Natural killer cell (primary cell): ENCODE measurements around the gene CTIF. TPM values are rescaled to one million over a fixed set of nuclear protein-coding genes. Genes with fewer than 3 reads are reported as not detected.

Experiments
- ATAC-seq, 3 donors: fragments of 150-1000 bp in 2 of 3; fragments of 200-7000 bp in 1 of 3; cut with Tn5 transposase; 1 replicate in 1 of 3; 2 replicates in 2 of 3; pipeline ENCODE4 v1.10.0; 2021; ENCODE audit warnings: mild to moderate bottlenecking in 2 of 3, moderate library complexity in 2 of 3
- DNase-seq, 2 donors: peaks; one replicate each; pipeline versions ENCODE4 v3.0.0 to v3.0.0-alpha.2; 2013 to 2021; ENCODE audit warnings: mixed read lengths in 1 of 2
- H3K27ac ChIP-seq: one replicate; pipeline ENCODE4 v1.5.1; 2013; ENCODE audit warnings: mild to moderate bottlenecking, low read length
- H3K27me3 ChIP-seq: one replicate; pipeline ENCODE4 v1.6.1; 2013; ENCODE audit warnings: low read length; ENCODE audit not compliant: control insufficient read depth, insufficient read depth
- H3K36me3 ChIP-seq: one replicate; pipeline ENCODE4 v1.6.1; 2013; ENCODE audit warnings: low read length; ENCODE audit not compliant: control insufficient read depth, insufficient read depth
- H3K4me1 ChIP-seq: one replicate; pipeline ENCODE4 v1.6.1; 2013; ENCODE audit warnings: low read length; ENCODE audit not compliant: control insufficient read depth, insufficient read depth
- H3K4me3 ChIP-seq: one replicate; pipeline ENCODE4 v1.5.1; 2013; ENCODE audit warnings: low read length
- H3K9me3 ChIP-seq: one replicate; pipeline ENCODE4 v1.6.1; 2013; ENCODE audit warnings: low read length; ENCODE audit not compliant: control insufficient read depth, insufficient read depth
- H3K27ac Mint-ChIP-seq, 2 donors: one replicate each; pipeline ENCODE4 v1.8.0; 2022; ENCODE audit warnings: mild to moderate bottlenecking in 2 of 2, mixed read lengths in 2 of 2, moderate library complexity in 1 of 2
- H3K27me3 Mint-ChIP-seq, 2 donors: one replicate each; pipeline ENCODE4 v1.8.0; 2022; ENCODE audit warnings: low read depth in 2 of 2, mixed read lengths in 2 of 2
- H3K36me3 Mint-ChIP-seq: one replicate; pipeline ENCODE4 v1.8.0; 2022; ENCODE audit warnings: mixed read lengths
- H3K4me1 Mint-ChIP-seq, 2 donors: one replicate each; pipeline ENCODE4 v1.8.0; 2022; ENCODE audit warnings: mixed read lengths in 2 of 2
- H3K4me3 Mint-ChIP-seq: one replicate; pipeline ENCODE4 v1.8.0; 2022; ENCODE audit warnings: mild to moderate bottlenecking, moderate library complexity, mixed read lengths
- H3K9me3 Mint-ChIP-seq, 2 donors: one replicate each; pipeline ENCODE4 v1.8.0; 2022; ENCODE audit warnings: mixed read lengths in 2 of 2
- WGBS: methylation state at CpG from one replicate; pipeline ENCODE4 v1.1.7; 2013; ENCODE audit warnings: missing lambda C conversion rate; ENCODE audit not compliant: insufficient coverage; 5-methylcytosine and 5-hydroxymethylcytosine counted together
- intact Hi-C: fragments of 100-400 bp; cut with micrococcal nuclease; formaldehyde crosslinking; loops from one replicate; pipeline ENCODE4 v1.14.2; 2022
- total RNA-seq, 4 donors: library from RNA; stranded (reverse); fragments of 120-200 nt in 1 of 4; gene quantifications; one replicate each; pipeline versions ENCODE4 v1.2.3 to v1.2.4, GENCODE V29; 2013 to 2022
- TF ChIP-seq, protein P1 (sequence below): fragments of 200-600 bp; IDR thresholded peaks from one replicate; pipeline ENCODE4 v1.8.0; 2022; ENCODE audit warnings: antibody characterized with exemption

CTIF gene
- total RNA-seq, 3 donors from 2014 or later (not counting 1 experiment from before 2014, with no cell fraction given) = 6.9 to 10.2 (median 8.2) TPM

DNA sequence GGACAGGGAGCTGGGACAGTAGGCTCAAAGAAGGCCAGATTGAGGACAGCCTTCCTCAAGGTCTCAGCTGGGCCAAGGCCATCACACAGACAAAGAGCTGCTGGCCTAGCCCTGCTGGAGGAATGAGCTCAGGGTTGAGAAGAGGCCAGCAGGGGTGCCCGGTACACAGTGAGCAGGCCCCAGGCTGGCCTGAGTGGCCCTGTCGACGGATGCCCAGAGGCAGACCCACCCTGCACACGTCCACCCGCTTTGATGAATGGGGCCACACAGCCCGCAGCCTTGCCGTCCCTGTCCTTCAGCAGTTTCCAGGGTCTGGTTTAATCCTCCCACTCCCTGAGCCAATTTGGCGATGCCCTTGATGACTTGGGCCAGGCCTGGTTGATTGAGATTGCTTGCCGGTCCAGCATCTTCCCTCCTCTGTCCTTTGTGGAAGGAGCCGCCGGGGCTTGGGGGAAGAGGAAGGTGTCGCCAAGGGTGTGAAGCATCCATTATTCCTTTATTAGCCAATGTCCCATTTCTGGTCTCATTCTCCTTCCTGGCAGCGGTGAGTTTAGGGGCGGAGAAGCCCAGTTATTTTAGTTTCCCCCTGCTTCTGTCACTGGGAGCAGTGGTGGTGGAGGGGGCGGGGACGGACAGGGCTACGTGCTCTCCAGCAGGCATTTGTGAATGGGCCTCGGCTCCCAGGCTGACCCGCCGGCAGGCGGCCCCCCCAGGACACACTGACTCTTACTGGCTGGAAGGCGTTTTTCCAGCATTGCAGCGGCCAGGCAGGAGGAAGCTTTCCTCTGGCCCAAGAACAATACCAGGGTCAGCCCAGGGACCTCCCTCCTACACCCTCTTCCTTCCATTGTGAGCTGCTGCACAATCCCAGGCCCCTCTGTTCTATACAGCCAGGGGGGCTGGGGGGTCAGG lies 141.8 kb downstream of the CTIF start:
- Mint-ChIP-seq H3K27ac (no peak overlapping the region), H3K36me3 (no peaks in the 10 kb centered on the region), H3K4me3 (no peak overlapping the region), H3K9me3 (no peaks in the 10 kb centered on the region), H3K4me1 (no peaks in the 10 kb centered on the region), H3K27me3 (no peaks in the 10 kb centered on the region)
- Histone ChIP-seq H3K9me3 (no peaks in the 10 kb centered on the region), H3K4me3 (no peak overlapping the region), H3K4me1 (peaks cover under 1% of the 10 kb centered on the region), H3K27me3 (no peaks in the 10 kb centered on the region), H3K27ac (no peak overlapping the region), H3K36me3 (no peaks in the 10 kb centered on the region)
- WGBS = 95% methylated on average over 20 of the region's 23 CpGs
- intact Hi-C loops = no loop called here
- TF ChIP-seq, protein P1, sequence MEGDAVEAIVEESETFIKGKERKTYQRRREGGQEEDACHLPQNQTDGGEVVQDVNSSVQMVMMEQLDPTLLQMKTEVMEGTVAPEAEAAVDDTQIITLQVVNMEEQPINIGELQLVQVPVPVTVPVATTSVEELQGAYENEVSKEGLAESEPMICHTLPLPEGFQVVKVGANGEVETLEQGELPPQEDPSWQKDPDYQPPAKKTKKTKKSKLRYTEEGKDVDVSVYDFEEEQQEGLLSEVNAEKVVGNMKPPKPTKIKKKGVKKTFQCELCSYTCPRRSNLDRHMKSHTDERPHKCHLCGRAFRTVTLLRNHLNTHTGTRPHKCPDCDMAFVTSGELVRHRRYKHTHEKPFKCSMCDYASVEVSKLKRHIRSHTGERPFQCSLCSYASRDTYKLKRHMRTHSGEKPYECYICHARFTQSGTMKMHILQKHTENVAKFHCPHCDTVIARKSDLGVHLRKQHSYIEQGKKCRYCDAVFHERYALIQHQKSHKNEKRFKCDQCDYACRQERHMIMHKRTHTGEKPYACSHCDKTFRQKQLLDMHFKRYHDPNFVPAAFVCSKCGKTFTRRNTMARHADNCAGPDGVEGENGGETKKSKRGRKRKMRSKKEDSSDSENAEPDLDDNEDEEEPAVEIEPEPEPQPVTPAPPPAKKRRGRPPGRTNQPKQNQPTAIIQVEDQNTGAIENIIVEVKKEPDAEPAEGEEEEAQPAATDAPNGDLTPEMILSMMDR = no peak
- DNase-seq (no peak), ATAC-seq (no peak)

DNA sequence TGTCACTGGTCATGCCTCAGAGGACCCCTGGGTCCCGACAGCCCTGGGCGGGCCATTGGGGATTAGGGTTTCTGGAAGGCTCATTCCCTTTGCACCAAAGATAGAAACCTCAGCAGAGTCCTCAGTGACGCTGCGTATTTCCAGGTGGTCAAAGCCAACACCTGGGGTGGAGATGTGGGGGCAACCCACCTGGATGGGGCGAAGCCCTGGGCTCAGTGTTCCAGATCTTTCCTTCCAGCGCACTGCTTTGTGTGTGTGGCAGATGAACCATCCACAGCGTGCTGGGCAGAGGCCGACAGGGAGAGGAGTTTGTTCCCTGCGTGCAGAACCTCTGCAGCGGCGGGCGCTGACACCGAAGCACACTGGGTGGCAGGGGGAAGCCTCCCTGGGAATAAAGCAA lies 143.9 kb downstream of the CTIF start:
- H3K4me3 Mint-ChIP-seq = no peak overlapping the region
- no peak for ATAC-seq
- DNase-seq = no peak
- H3K4me1 ChIP-seq = no peaks in the 10 kb centered on the region
- H3K4me1 Mint-ChIP-seq = no peaks in the 10 kb centered on the region
- no peaks in the 10 kb centered on the region for H3K36me3 ChIP-seq
- whole genome bisulfite sequencing = 94% methylated on average over 13 of the region's 13 CpGs
- H3K27me3 Mint-ChIP-seq = no peaks in the 10 kb centered on the region
- H3K9me3 Mint-ChIP-seq = no peaks in the 10 kb centered on the region
- H3K36me3 Mint-ChIP-seq = no peaks in the 10 kb centered on the region
- intact Hi-C loops = no loop called here
- no peak overlapping the region for H3K27ac Mint-ChIP-seq
- no peaks in the 10 kb centered on the region for H3K9me3 ChIP-seq
- TF ChIP-seq, protein P1 = no peak
- no peak overlapping the region for H3K4me3 ChIP-seq
- H3K27ac ChIP-seq = no peak overlapping the region
- no peaks in the 10 kb centered on the region for H3K27me3 ChIP-seq

DNA sequence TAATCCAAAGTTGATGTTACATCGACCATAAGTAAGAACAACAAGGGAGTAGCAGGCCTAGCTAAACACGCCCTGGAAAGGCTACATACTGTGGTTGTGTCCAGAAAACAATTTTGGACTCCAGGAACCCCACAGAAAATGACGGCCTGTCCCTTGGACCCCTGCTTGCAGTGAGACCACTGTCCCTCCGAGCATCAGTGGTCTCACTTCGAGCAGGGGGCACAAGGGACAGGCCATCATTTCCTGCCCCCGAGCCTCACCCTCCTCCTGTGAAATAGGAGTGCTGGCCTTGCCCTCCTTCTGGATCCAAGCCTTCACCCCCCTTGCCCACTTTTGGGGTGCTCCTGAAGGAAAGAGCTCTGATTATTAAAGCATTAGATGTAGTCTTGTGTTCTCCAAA lies 144.4 kb downstream of the CTIF start:
- WGBS = 88% methylated on average over 6 of the region's 6 CpGs

More for the DNA sequence above, 144.4 kb downstream of the CTIF start:
- ATAC-seq = no peak
- Mint-ChIP-seq H3K4me3 (no peak overlapping the region), H3K9me3 (no peaks in the 10 kb centered on the region), H3K27ac (no peak overlapping the region), H3K4me1 (no peaks in the 10 kb centered on the region), H3K27me3 (no peaks in the 10 kb centered on the region), H3K36me3 (no peaks in the 10 kb centered on the region)
- H3K36me3 ChIP-seq = no peaks in the 10 kb centered on the region
- no peaks in the 10 kb centered on the region for H3K27me3 ChIP-seq
- H3K4me3 ChIP-seq = no peak overlapping the region
- H3K27ac ChIP-seq = no peak overlapping the region
- no peak for DNase-seq
- no peaks in the 10 kb centered on the region for H3K4me1 ChIP-seq
- TF ChIP-seq, protein P1 = no peak
- intact Hi-C loops = no loop called here
- H3K9me3 ChIP-seq = no peaks in the 10 kb centered on the region
